HK-2 (cell line): ENCODE data around the gene LCN12.

Source experiments
- DNase-seq: peaks from one replicate; pipeline ENCODE4 v3.0.0-alpha.2; 2018; ENCODE audit not compliant: unreplicated experiment

LCN12 gene

DNA sequence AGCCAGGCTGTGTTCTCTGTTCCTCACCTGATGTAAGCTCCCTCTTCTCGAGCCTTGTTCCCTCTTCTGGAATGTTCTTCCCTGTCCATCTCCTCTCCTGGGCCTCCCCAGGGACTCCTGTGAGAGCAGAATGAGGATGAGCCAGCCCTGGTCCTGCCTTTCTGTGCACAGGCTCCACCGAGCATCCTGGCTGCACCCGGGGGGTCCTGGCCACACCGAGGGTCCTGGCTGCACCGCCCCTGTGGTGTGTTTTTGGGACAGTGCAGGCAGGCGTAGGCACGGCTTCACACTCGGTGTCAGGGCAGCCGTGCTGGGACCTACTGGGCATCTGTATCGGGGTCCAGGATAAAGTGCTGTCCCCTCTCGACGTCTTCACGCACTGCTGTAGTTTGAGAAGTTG is 25.3 kb upstream of the LCN12 start:
- no peak for DNase-seq

DNA sequence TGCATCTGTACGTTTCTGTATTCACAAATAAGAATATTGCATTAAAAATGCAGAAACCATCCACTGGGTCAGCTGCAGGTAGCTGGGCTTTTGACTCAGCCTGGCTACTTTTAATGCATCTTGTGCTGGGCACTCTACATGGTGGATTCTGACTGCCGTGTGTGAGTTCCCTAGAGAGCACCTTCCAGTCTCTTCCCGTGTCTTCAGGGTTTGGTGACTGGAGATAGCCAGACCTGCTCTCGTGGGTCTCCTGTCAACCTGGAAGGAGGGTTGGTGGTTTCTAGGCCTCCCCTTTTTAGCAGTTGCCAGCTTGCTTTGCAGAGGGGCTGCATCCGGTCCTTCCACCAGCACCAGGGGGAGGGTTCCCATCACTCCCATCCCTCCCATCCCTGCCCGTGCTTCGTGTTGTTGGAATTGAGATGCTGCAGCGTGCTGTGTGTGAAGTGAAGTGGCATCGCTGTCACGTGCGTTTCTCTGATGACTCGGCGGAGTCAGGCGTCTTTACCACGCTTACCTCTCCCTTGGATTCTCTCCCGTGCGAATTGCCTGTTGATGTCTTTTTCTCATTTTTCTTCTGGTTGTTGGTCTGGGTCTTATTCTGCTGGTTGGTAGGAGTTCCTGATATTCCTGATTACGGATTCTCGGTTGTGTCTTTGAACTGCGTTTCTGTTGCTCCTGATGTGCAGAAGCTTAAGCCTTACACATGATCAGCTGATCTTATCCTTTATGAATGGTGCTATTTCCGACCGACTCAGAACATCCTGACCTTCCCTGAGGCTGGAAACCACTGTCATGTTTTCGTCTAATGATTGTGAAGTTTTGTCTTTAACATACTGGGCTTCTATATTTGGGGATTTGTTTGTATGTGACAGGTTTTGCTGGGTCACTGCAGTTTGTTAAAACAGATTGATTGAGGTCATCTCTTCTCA is 24.5 kb upstream of the LCN12 start:
- DNase-seq, result no peak

DNA sequence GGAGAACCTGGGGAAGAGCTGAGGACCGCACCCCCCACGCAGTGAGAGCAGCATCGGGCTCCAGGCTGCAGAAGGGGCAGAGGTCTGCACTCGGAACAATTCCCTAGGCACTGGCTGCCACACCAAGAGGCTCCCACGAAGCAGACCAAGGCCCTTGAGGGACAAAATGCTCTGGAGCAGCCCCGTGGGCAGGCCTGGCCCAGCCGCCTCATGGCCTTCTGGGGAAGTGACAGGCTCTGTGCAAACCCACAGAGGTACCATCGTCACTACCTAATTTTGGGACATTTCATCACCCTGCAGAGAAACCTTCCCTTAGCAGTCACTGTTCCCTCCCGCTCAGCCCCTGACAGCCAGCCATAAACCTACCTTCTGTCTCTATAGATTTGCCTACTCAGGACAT is 23.5 kb upstream of the LCN12 start:
- no peak for DNase-seq

DNA sequence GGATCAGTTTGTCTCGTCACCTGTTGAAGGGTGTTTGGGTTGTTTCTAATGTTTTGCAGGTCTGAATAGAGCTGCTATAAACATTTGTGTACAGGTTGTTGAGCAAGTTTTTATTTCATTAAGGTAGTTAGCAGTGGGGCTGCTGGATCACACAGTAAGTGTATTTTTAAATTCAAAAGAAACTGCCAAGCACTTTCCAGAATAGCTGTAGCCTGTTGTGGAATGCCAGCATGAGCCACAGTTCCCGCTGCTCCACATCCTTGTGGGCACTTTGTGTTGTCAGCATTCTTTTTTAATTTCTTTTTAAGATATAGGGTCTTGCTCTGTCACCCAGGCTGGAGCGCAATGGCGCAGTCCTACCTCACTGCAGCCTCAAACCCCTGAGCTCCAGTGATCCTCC is 22.1 kb upstream of the LCN12 start:
- DNase-seq, result no peak

DNA sequence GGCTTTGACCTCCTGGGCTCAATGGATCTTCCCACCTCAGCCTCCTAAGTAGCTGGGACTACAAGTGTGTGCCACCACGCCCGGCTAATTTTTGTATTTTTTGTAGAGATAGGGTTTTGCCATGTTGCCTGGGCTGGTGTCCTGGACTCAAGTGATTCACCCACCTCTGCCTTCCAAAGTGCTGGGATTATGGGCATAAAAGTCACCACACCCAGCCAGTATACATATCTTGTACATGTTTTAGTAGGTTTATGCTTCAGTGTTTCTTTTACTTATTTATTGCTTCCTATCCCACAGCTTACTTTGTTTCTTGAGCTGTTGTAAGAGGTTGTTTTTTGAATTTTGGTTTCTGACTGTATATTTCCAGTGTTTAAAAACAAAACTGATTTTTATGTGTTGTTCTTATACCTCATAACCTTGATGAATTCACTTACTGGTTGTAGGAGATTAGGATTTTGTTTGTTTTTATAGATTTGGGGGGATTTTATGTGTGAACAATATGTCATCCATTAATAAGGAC is 20.4 kb upstream of the LCN12 start:
- no peak for DNase-seq

DNA sequence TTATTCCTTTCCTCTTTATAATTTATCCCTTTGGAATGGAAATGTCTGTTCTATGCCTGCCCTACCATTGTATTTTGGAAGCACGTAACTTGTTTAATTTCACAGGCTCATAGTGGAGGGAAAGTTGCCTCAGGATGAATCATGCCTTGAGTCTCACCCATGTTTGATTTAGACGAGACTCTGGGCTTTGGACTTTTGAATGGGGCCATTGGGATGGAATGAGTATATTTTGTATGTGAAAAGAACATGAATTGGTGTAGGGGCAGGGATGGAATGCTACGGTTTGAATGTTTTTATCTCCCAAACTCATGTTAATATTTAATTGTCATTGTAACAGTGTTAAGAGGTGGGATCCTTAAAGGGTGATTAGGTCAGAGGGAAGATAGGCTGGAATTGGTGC is 17.8 kb upstream of the LCN12 start:
- DNase-seq, result no peak

DNA sequence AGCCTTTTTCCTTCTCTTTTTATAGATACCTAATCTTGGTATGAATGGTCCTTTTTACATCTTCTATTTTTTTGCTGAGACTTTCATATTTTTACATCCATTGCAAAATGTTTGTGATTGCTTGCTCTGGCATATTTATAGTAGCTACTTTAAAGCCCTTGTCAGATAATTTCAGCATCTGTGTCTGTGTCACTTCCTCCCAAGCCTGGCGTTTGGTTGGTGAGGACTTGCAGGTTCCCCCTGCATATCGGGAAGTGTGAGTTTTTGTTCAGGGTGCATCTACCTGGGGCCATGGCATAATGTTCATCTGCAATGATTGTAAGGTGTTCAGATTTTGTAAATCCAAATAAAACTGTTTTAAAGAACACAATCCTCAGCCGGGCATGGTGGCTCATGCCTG is 16.4 kb upstream of the LCN12 start:
- DNase-seq, result no peak

DNA sequence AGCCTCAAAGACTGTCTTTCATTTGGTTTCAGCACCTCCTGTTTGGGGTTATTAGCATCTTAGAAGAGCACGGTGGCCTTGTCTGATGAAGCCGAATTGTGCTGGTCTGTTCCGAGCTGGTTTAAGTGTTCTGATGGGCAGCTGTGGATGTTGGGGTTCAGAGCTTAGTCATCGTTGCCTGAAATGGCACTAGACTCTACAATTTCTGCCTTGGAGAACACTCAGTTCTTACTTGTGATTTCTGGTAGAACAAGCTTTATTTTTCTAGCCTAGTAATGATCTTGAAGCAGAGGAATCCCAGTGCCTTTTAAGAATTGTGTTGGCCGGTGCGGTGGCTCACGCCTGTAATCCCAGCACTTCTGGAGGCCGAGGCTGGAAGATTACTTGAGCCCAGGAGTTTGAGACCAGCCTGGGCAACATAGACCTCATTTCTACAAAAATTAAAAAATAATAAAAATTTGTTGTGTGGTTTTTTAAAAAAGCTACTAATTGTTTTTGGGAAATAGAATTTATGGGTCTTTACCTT is 15.4 kb upstream of the LCN12 start:
- no peak for DNase-seq

DNA sequence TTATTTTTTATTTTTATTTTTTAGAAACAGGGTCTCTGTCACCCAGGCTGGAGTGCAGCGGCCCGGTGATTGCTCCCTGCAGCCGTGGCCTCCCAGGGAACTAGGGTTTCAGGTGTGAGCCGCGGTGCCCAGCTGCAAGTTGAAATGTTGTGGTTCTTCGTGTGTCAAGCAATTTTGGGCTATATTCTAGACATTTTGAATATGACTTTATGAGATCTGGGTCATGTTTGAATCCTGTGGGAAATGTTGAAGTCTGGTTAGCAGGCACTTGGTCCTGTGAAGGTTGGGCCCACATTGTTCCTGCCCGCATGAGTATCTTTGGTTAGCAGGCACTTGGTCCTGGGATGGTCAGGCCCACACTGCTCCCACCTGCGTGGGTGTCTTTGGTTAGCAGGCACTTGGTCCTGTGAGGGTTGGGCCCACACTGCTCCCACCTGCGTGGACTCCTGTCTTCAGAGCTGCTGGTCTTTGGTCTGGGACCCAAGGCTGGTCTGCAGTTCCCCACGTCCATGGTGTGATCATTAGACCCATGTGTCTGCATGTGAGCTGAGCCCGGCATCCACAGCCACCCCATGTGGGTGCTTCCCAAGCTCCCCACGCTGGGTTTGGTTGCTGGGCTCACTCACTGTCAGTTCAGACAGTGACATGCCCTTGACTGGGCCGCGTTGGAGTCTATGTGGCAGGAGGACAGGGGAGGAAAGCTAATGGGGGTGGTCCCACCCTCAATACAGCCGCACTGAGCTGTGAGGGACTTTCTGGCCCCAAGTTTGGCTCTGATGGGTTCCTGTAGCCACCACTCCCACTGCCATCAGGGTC is 14.7 kb upstream of the LCN12 start:
- DNase-seq, result no peak

DNA sequence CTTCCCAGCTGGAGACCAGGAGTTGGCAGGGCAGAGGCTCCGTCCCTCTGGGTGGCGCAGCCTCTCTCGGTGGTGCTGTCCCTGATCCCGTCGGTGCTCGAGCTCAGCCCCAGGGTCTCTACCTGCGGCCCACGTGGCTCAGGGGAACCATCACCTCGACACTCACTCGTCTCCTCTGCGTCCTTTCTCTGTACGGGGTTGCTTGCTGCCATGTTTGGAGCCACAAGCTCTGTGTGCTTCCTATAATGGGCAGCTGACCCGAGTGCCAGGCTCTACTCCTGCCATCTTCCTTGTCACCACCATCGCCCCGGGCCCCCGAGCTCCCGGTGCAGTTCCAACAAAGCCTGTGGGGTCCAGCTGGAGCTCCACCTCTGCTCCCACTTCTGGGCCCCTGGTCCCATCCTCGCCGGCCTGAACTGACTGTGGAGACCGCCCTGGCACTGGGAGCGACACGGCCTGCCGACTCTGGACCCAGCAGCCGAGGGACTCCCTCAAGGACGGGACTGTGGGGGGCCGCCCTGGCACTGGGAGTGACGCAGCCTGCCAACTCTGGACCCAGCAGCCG is 12.6 kb upstream of the LCN12 start:
- DNase-seq, result no peak

DNA sequence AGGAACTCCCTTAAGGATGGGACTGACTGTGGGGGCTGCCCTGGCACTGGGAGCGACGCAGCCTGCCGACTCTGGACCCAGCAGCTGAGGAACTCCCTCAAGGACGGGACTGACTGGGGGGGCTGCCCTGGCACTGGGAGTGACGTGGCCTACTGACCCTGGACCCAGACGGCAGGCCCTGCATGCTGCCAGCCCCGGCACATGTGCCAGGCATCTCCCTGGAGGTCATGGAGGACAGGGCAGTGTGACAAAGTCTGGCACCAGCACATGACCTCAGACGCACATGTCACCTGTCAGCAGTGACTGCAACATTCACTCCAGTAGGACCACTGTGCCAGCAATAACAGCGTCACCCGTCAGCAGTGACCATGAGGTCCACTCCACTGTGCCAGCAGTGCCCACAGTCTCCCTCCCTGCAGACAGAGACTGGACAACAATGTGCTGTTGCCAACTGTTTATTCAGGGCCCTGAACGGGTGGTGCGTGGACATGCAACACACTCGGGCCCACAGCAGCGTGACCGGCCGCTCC is 12.0 kb upstream of the LCN12 start:
- DNase-seq, result no peak

DNA sequence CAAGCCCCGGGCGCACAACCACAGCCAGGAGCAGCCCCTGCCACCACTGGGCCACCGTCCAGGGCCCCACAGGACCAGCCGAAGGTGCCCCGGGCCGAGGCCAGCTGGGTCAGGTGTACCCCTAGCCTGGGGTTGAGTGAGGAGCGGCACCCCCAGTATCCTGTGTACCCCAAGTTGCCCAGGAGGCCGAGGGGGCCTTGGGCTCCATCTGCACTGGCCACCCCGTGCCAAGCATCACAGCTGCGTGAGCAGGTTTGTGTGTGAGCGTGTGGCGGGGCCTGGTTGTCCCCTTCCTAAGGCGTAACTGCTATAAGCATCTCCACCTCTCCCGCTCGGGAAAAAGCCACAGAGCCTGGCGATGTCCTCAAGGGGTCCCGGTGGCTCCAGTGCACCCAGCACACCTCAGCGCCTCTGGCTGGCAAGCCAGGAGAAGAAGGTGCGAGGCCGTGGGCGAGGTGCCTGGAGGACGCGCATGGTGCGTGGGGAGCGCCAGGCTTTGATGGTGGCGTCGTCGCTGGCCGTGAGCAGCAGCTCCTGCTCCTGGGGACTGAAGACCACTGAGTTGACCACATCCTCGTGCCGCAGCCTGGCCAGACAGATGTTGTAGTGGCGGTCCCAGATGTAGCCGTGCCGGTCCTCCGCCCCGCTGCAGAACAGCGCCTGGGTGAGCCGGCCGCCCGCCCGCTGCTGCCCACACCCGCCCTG is 11.4 kb upstream of the LCN12 start:
- DNase-seq, result no peak

DNA sequence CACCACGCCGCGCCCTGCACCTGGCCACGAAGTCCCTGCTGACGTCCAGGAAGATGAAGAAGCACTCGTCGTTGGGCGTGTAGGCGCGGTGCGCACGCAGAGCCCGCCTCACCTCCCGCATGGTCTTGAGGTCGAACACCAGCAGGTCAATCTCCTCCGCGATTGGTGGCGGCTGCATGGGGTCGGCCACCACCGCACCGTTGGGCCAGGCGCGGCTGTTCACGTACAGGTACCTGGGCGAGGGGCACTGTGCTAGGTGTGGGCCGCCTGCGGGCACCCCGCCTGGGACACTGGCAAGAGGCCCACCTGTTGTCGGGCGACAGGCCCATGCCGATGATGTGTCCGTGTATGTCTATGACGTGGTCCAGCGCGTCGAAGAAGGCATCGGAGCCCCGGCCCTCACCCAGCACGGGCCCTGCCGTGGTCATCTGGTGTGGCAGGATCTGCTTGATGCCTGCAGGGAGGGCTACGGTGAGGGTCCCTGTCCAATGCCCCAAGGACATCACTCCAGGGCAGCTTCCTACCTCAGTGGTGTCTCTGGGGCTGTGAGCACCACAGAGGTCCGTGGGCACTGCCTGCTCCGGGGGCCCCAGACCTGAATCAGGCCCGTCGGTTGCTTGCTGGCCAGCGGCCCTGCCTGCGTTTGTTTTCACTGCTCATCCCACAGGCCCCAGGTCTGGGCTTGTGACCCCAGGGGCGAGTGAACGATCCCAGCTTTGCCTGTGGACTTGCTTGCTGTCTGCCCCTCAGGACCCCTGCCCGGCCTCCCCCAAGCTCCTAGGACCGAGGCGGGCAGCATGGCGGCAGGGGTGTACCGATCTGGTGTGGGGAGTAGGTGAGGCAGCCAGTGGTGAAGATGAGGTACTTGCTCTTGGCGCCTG is 10.6 kb upstream of the LCN12 start:
- no peak for DNase-seq

DNA sequence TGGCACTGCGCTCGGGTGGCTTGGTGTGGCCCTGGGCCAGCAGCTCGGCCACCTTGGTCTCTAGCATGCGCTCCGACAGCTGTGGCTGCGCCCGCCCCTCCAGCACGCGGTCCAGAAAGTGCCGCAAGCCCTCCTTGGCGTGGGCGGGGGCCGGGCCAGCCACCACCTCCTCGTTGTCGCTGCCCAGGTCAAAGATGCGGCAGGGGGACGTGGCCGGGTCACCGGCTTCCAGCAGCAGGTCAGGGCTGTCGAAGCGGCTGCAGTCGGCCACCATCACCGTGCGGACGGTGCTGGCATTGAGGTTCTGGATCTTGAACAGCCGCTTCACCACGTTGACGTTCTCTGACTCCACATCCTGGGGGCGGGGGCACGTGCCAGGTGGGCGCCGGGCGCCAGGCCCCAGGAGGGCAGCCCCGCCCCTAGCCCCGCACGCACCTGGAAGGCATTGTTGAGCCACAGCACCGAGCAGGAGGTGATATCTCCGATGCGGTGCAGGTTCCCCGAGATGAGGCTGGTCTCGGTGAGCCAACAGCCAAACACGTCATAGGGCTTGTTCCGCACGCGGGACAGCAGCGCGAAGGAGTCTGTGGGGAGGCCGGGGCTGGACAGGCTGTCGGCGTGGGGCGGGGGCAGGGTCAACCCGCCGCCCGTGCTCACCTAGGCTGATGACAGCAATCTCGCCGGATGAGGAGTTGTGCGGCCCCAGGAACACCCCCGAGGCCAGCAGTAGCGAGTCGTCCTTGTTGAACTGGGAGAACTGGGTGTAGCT is 9.8 kb upstream of the LCN12 start:
- no peak for DNase-seq

DNA sequence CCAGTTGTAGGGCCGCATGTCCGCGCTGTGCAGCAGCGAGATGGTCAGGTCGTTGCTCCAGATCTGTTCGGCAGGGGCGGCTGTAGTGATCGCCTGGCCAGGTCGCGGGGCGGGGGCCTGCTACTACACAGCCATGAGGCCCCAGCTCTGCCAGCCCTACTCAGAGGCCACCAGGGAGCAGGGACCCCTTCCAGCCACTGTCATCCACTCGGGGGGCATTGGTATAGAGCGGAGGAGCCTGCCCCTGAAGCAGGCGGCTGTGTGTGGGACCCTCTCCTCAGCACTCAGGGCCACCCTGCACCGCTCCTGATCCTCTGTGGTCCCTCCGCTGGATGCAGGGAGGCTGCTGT is 9.2 kb upstream of the LCN12 start:
- DNase-seq, result no peak

DNA sequence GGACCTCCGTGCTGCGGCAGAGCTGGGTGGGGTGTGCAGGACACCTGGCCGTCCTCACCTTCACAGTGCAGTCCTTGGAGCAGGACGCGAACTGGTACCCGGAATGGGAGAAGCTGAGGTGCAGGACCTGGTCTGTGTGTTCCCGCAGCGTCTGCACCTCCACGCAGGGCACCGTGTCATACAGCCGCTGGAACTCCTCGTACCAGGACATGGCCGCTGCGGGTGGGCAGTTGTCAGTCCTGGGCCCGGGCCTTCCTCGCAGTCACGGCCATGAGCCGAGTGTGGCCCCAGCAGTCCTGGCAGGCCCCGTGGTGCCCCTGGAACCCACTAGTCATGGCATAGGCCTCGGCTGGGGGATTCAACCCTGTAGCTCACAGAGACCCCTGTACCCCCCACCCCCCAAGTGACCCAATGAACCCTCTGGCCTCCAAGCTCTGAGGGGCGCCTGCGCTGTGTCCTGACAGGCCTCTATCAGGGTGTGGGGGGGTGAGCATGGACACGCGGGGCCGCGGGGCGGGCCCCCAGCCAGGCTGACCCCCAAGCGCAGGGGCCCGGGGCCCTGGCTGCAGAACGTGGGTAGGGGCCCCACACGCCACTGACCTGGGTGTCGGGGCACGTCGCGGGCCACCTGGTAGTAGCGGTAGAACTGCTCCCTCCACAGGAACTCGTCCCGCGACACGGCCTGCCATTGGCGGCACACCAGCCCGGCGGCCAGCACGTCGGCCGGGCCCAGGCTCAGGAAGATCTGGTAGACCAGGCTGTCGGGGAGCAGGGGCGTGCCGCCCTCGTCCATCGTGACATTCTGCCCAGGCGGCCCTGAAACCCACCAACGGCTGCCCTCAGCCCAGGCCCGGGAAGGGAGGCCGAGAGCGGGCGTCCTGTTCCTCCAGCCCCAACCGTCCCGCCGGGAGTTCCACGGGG is 8.5 kb upstream of the LCN12 start:
- DNase-seq, result peak; percentile 60

DNA sequence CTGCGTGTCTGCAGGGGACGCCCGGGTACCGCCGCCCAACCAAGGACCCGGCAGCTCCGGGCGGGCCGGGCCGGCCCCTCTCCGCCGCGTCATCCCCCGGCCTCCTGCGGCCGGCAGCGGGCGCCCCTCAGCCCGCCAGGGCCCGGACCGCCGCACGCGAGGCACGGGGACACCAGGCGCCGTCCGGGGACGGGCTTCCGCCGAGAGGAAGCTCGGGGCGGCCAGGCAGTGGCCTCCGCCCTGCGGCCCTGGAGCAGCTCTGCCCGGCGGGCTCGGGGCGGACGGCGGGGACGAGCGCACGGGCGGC is 7.9 kb upstream of the LCN12 start:
- peak; percentile 58 for DNase-seq

DNA sequence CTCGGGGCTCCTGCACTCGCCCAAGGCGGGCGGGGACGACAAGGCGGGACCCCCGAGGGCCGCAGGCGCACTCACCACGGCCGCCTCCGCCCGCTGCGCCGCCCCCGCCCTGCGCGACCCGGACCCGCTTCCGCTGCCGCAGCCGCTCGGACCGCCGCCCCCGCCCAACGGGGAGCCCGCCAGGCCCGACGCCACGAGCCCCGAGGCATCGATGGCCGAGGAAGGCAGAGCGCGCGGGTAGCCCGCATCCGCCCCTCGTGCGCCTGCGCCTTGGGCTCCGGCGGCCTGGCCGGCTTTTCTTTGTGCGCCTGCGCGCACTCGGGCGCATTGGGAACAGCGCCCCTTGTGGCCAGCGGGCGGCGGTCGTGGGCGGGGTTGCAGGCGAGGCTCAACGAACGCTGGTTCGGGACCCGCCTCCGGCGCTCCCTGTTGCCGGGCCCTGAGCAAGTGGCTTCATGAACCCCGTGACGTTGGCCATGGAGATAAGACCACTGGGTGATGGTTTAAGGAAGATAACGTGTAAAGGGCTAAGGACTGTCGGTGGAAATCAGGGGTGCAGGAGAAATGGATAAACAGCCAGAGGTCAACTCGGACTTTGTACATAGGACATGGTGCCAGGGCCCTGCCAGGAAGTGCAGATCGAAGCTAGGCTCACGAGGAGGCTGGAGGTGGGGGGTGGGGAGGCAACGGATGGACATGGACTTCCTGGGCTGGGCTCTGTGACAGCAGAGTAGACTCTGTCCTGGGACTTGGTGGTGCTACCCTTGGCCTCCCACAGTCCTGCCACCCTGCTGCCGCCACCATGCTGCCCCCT is 7.3 kb upstream of the LCN12 start, which contains the start of the genes C8G and FBXW5:
C8G (plus strand) TSS at position 725 of the 814 bp plus-strand sequence; CDS start at position 803, 78 bp downstream.
FBXW5 (minus strand) TSS at position 220 of the 814 bp plus-strand sequence. CDS start 655 bp downstream, outside the sequence.
- DNase-seq, result peak; percentile 96
